Stimulated activated CD4-positive, alpha-beta T cell treated with anti-CD3 and anti-CD28 coated beads, Interleukin-1b, Interleukin-23, amount 100 ng/mL, for 4 hours (primary cell): ENCODE results near the gene PDHA2.
"Not testable (repeated sequence)": the region's sequence is repeated elsewhere in the genome, so short reads cannot be mapped to it uniquely, and the experiment has no call there.

ENCODE experiments used
- DNase-seq, 2 donors: peaks; one replicate each; pipeline ENCODE4 v3.0.0-alpha.2; 2020; ENCODE audit warnings: low read depth in 2 of 2

PDHA2 gene

GRCh38 chr4:95839891-95840290, at the start of gene PDHA2:
Gene PDHA2 (plus strand): TSS chr4:95840093. CDS start chr4:95840151, 58 bp downstream.
- no peak for DNase-seq

- DNase-seq: no peak
Measured at GRCh38 chr4:95798003-95798402, 41.9 kb upstream of the PDHA2 start.

GRCh38 chr4:95798727-95799126, 41.2 kb upstream of the PDHA2 start:
- DNase-seq: no peak

GRCh38 chr4:95821867-95822266, 18.0 kb upstream of the PDHA2 start:
- no peak for DNase-seq

GRCh38 chr4:95825546-95825945, 14.3 kb upstream of the PDHA2 start:
- DNase-seq: no peak

GRCh38 chr4:95830651-95831050, 9.2 kb upstream of the PDHA2 start:
- no peak for DNase-seq

- DNase-seq: no peak
Measured at GRCh38 chr4:95831166-95831565, 8.7 kb upstream of the PDHA2 start.

GRCh38 chr4:95833711-95834194, 6.1 kb upstream of the PDHA2 start:
- DNase-seq: no peak

GRCh38 chr4:95835672-95836071, 4.2 kb upstream of the PDHA2 start:
- DNase-seq: no peak

GRCh38 chr4:95838192-95838591, 1.7 kb upstream of the PDHA2 start:
- no peak for DNase-seq

GRCh38 chr4:95847908-95848460, 8.1 kb downstream of the PDHA2 start:
- no peak for DNase-seq

GRCh38 chr4:95850161-95850560, 10.3 kb downstream of the PDHA2 start:
- no peak for DNase-seq

- no peak for DNase-seq
Measured at GRCh38 chr4:95857761-95858160, 17.9 kb downstream of the PDHA2 start.

- DNase-seq: no peak
Measured at GRCh38 chr4:95867919-95868318, 28.0 kb downstream of the PDHA2 start.

- DNase-seq: not testable (repeated sequence)
Measured at GRCh38 chr4:95869414-95869813, 29.5 kb downstream of the PDHA2 start.

GRCh38 chr4:95869961-95870500, 30.1 kb downstream of the PDHA2 start:
- DNase-seq: no peak

GRCh38 chr4:95877636-95878035, 37.7 kb downstream of the PDHA2 start:
- no peak for DNase-seq

- DNase-seq: no peak
Measured at GRCh38 chr4:95887551-95887950, 47.7 kb downstream of the PDHA2 start.

GRCh38 chr4:95889662-95890061, 49.8 kb downstream of the PDHA2 start:
- no peak for DNase-seq
